Endothelial cell of hepatic sinusoid (primary cell): ENCODE measurements around the gene TRPM6.

Experiments used
- in situ Hi-C: cut with HindIII; loops from 2 replicates; pipeline ENCODE4 v1.10.0; 2017; ENCODE audit warnings: low sequenced_read_pairs

TRPM6 gene

GRCh38 chr9:74728176-74728575 lies 159.5 kb downstream of the TRPM6 start:
- in situ Hi-C loops = no loop called here

GRCh38 chr9:74726581-74726980 lies 161.1 kb downstream of the TRPM6 start:
- in situ Hi-C loops = no loop called here

DNA sequence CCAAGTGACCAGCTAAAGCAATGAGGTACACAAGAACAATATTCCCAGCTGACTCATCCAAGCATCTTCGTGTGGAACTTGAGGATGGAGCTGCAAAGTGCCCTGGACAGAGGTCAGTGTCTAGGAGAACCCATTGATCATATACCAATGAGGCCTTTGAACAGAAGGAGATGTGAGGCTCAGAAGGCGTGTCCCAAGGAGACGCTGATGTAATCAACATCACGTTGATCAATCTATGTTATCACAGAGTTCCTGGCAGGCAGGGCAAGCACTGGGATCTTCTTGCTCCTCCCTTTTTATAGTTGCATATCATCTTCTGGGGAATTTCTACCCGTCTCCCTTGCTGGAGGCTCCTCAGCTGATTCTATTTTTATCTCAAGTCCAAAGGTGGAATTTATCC lies 163.4 kb downstream of the TRPM6 start:
- in situ Hi-C loops = no loop called here

DNA sequence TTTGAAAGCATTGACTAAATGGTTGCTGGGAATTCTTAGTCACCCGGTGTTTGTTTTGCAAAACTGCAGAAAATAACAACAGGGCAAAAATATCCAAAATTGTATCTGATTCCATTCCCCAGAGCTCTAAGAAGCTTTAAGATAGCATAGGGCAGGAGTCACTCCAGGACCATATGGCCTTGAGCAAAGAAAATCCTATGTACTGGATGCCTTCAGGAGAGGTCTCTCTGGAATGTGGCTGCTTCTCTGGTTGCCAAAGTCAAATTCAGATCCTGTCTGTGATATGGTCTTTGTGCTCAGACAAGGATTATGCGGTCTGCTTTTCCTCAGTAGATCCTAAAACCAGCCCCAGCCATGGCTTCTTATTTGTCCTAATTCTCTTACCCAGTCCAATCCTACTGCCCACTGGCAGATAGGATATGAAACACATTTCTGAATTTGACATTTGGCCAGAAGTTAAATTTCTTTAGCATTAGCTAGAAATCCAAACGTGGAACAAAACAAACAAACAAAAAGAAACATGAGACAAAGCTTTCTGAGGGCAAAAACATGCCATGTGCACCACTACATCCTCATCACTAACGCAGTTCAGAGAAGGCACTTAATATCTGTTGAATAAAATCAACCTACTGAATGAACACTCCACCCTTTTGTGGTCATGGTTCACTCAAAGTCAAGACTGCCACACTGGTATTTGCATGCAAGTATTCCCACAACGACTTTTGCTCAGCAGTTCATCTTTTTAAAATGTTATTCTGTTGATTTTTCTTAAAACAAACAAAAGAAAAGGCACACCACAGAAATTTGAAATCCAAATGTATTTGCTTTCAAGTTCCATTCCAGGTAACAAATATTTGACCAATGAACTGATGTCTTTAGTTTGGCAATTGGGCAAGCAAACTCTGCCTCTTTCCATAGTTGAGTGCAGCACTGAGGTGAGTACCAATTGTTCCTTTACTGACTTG lies 165.7 kb downstream of the TRPM6 start:
- in situ Hi-C loops = no loop called here

DNA sequence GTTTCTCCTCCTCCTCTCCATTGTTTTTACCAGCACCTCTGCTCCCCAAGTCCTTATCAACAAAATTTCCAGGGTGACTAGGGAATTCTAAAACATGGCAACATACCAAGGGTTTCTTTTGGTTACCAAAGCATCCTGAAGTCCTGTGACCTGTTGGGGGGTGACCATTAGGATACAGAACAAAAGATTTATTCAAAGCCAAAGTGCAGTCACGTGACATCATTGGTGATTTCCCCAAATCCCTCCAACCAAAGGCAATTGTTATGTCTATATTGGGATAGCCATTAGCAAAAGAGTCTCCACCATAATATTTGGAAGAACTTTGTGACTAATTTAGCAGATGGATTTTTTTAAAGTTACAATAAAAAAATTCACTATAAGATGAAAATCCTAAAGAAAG lies 168.4 kb downstream of the TRPM6 start:
- in situ Hi-C loops = no loop called here

- in situ Hi-C loops = no loop called here
Observed at GRCh38 chr9:74718709-74719108, 169.0 kb downstream of the TRPM6 start.

- in situ Hi-C loops = no loop called here
Observed at GRCh38 chr9:74711341-74711740, 176.4 kb downstream of the TRPM6 start.

- in situ Hi-C loops = no loop called here
Observed at GRCh38 chr9:74697535-74697934, 190.2 kb downstream of the TRPM6 start.

- in situ Hi-C loops = no loop called here
Observed at GRCh38 chr9:74696520-74696919, 191.2 kb downstream of the TRPM6 start.

GRCh38 chr9:74691058-74691457 lies 196.7 kb downstream of the TRPM6 start:
- in situ Hi-C loops = no loop called here

DNA sequence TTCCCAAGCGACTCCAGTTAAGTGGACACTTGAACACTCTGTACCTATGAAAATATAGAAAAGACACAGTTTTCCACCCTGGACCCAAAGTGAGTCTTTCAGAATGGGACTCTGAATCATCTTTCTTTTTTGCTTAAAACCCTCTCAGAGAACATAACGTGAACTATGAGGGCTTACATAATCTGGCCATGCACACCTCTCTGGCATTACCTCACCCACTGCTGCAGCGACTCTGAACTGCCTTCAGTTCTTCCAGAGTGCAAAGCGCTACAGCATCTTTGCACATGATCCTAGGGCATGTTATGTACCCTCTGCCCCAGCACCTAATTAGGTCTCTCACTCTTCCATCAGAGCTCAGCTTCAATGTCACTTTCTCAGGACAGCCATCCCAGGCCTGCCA lies 204.4 kb downstream of the TRPM6 start:
- in situ Hi-C loops = no loop called here

DNA sequence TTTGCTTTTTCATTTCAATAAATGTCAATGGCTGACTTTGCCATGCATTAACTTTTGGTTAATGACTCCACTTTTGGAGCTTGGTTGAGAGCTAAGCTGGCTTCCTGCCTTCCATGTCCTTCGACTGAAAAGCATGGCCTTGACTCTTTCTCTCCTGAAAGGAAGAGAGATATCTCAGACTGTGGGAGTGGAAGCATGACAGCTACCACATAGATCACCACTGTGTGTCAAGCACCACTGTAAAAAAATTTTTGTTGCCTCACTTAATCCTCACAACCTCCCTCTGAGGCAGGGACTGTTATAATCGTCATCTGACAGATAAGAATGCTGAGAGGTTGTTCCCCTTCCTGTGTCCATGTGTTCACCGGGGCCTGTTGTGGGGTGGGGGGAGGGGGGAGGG lies 205.8 kb downstream of the TRPM6 start:
- in situ Hi-C loops = no loop called here

DNA sequence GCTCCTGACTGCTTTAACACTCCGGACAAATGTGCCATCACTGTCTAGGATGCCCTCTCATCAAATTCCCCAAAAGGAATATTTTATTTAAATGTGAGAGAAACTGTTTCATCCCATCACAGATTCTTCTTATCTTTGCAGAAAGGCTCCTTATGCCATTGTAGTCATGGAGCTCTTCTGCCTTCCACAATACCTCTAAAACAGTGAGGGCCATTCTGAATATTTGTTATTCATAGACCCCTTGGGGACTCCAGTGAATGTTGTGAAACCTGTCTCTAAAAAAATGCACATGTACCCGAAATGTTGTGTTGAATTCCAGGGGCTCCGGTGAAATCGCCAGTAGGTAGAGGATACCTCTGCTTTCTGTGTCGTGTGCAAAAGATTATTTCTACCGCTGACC lies 213.6 kb downstream of the TRPM6 start:
- in situ Hi-C loops = no loop called here
